Activated CD8-positive, alpha-beta memory T cell treated with anti-CD3 and anti-CD28 coated beads, Interleukin-2, amount 50 U/mL, for 1 hour (primary cell): Measurements from ENCODE around the gene RBMY1E.
"Not testable (repeated sequence)": the region's sequence is repeated elsewhere in the genome, so short reads cannot be mapped to it uniquely, and the experiment has no call there.

Source experiments
- DNase-seq: peaks from one replicate; pipeline ENCODE4 v3.0.0-alpha.2; 2020; ENCODE audit errors: extremely low read depth

The RBMY1E gene

GRCh38 chrY:21917932-21918331, at the start of gene RBMY1E:
Gene RBMY1E, minus strand, starts transcription at chrY:21918032. Its CDS starts 1,978 bp downstream, at chrY:21916054.
- not testable (repeated sequence) for DNase-seq

- not testable (repeated sequence) for DNase-seq
Observed at GRCh38 chrY:21894426-21894825, 23.4 kb downstream of the RBMY1E start, which contains the start of gene RBMY1D. Gene RBMY1D, minus strand, starts transcription at chrY:21894526. Its CDS starts 2,013 bp downstream, at chrY:21892513.

- not testable (repeated sequence) for DNase-seq
Observed at GRCh38 chrY:21869407-21870076, 48.3 kb downstream of the RBMY1E start.
